ENCODE data around the gene PHF20. TPM values are rescaled to one million over a fixed set of nuclear protein-coding genes. Genes with fewer than 3 reads are reported as not detected.

Gene PHF20
- polyA plus RNA-seq, 1 donor from 2014 or later = 49.2 TPM

DNA sequence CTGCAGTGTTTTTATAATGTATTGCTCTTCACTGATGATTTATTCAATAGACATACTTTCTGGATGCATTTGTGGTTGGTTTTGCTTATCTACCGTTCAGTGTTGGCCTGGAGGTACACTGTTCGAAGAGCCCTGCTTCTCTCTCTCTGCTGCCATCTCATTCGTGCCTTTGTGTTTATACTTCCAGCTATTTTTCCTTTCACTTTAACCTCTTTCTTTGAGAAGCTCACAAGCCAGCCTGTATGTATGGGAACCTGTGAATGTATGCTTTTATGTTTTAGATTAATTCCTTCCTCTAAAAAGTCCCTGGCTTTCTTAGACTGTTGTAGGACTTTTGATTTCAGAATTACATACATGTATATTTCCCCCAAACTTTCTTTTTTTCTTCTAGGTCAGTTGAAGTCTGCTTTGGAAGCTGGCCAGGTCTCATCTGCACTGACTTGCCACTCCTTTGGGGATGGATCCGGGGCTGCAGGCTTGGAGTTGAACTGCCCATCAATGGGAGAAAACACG lies 99.5 kb downstream of the PHF20 start:
- Histone ChIP-seq H3K9ac (ENCODE audit: low read length) (no peak overlapping the region), H3K9me2 (ENCODE audit: insufficient read depth, low read length) (no peaks in the 10 kb centered on the region), H3K27me3 (ENCODE audit: insufficient read depth, low read depth, low read length) (no peaks in the 10 kb centered on the region), H3K36me3 (ENCODE audit: insufficient read depth, low read length) (peaks cover 6% of the 10 kb centered on the region), H4K20me1 (ENCODE audit: insufficient read depth) (no peaks in the 10 kb centered on the region), H3K79me2 (replicated peaks; ENCODE audit: insufficient read depth, low read length) (no peaks in the 10 kb centered on the region), H3F3A (ENCODE audit: insufficient read depth, low read length, poor library complexity, severe bottlenecking) (no peaks in the 10 kb centered on the region), H3K4me2 (ENCODE audit: low read length) (no peak overlapping the region), H3K9me3 (ENCODE audit: low read length) (no peaks in the 10 kb centered on the region), H3K27ac (ENCODE audit: low read length) (no peak overlapping the region), H3K4me3 (ENCODE audit: low read length) (no peak overlapping the region), H2AFZ (ENCODE audit: low read depth, low read length) (no peak overlapping the region)
- TF ChIP-seq EZH2 (IDR thresholded peaks at IDR 0.05; ENCODE audit: borderline replicate concordance, insufficient read depth, low read length, poor library complexity, severe bottlenecking) (no peak), TAF1 (IDR thresholded peaks at IDR 0.05; ENCODE audit: low read depth) (no peak), SMC3 (conservative IDR thresholded peaks at IDR 0.05; ENCODE audit: poor library complexity) (no peak), EP300 (conservative IDR thresholded peaks at IDR 0.05; ENCODE audit: poor library complexity, severe bottlenecking) (no peak), MXI1 (conservative IDR thresholded peaks at IDR 0.05; ENCODE audit: poor library complexity, severe bottlenecking) (no peak), REST (IDR thresholded peaks at IDR 0.05; ENCODE audit: borderline replicate concordance) (no peak)
- TF ChIP-seq, protein P1, sequence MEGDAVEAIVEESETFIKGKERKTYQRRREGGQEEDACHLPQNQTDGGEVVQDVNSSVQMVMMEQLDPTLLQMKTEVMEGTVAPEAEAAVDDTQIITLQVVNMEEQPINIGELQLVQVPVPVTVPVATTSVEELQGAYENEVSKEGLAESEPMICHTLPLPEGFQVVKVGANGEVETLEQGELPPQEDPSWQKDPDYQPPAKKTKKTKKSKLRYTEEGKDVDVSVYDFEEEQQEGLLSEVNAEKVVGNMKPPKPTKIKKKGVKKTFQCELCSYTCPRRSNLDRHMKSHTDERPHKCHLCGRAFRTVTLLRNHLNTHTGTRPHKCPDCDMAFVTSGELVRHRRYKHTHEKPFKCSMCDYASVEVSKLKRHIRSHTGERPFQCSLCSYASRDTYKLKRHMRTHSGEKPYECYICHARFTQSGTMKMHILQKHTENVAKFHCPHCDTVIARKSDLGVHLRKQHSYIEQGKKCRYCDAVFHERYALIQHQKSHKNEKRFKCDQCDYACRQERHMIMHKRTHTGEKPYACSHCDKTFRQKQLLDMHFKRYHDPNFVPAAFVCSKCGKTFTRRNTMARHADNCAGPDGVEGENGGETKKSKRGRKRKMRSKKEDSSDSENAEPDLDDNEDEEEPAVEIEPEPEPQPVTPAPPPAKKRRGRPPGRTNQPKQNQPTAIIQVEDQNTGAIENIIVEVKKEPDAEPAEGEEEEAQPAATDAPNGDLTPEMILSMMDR (IDR thresholded peaks at IDR 0.05; ENCODE audit: poor library complexity, severe bottlenecking) = no peak

- Histone ChIP-seq H3K79me2 (replicated peaks; ENCODE audit: insufficient read depth, low read length) (no peaks in the 10 kb centered on the region), H3K27ac (ENCODE audit: low read length) (no peak overlapping the region), H2AFZ (ENCODE audit: low read depth, low read length) (no peak overlapping the region), H3F3A (ENCODE audit: insufficient read depth, low read length, poor library complexity, severe bottlenecking) (no peaks in the 10 kb centered on the region), H3K4me3 (ENCODE audit: low read length) (no peak overlapping the region), H4K20me1 (ENCODE audit: insufficient read depth) (no peaks in the 10 kb centered on the region), H3K4me2 (ENCODE audit: low read length) (no peak overlapping the region), H3K9ac (ENCODE audit: low read length) (no peak overlapping the region), H3K9me3 (ENCODE audit: low read length) (no peaks in the 10 kb centered on the region), H3K9me2 (ENCODE audit: insufficient read depth, low read length) (no peaks in the 10 kb centered on the region), H3K27me3 (ENCODE audit: insufficient read depth, low read depth, low read length) (no peaks in the 10 kb centered on the region), H3K36me3 (ENCODE audit: insufficient read depth, low read length) (peaks cover 9% of the 10 kb centered on the region)
- TF ChIP-seq TAF1 (IDR thresholded peaks at IDR 0.05; ENCODE audit: low read depth) = no peak
- no peak for TF ChIP-seq REST (IDR thresholded peaks at IDR 0.05; ENCODE audit: borderline replicate concordance)
- TF ChIP-seq EP300 (conservative IDR thresholded peaks at IDR 0.05; ENCODE audit: poor library complexity, severe bottlenecking) = no peak
- no peak for TF ChIP-seq MXI1 (conservative IDR thresholded peaks at IDR 0.05; ENCODE audit: poor library complexity, severe bottlenecking)
- TF ChIP-seq EZH2 (IDR thresholded peaks at IDR 0.05; ENCODE audit: borderline replicate concordance, insufficient read depth, low read length, poor library complexity, severe bottlenecking) = no peak
- TF ChIP-seq, protein P1 (IDR thresholded peaks at IDR 0.05; ENCODE audit: poor library complexity, severe bottlenecking) = no peak
Observed at GRCh38 chr20:35876033-35876320, 104.2 kb downstream of the PHF20 start.
